ENCODE measurements around the gene ASCL2.
"Not testable (repeated sequence)": the region's sequence is repeated elsewhere in the genome, so short reads cannot be mapped to it uniquely, and the experiment has no call there.

ASCL2 gene

DNA sequence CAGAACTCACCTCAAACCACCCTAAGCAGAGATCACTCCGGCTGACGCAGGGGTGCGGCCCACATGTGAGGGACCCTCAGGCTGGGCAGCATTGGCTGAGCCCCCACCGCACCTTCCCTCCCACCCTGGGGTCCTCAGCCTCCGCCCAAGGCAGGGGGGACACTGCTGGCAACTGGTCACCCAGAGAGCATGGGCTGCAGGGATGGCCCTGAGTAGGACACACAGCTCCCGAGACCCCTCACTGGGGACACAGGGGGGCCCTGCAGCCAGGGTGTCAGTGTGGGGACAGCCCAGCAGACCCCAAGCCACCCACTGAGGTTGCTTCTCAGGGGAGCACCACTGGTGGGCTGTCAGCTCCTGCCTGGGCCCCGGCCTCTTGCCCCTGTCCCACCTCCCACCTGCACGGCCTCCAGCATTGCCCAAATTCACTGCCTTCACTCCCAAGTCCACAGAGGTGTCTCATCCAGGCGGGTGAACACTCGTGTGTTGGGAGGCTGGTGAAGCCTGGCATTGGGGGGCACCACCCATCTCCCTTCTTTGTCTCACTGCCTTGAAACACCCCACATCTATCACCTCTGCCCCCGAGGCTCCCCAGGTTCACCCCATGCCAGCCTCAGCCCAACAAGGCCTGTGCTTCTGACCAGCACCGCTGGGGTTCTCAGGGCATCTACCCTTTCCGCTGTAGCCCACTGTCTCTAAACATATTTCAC, 26.7 kb upstream of the ASCL2 start:
- no peak for DNase-seq

GRCh38 chr11:2295971-2296912, 25.9 kb upstream of the ASCL2 start:
- DNase-seq, result no peak

DNA sequence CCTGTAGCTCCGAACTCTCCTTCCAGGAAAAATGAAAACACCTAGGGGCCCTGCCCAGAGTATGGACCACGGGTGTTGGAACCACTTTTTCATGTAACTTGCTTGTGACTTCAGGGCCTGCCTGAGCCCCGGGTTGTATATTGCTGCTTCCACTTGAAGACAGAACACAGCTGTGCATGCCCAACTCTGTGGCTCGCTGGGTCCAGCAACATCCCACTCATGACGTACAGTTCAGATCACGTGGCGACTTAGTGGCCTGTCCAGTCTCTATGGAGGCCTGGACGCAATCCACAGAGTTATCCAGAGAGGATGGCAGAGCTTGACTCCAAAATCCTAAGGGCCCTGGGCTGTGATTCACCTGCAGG, 24.5 kb upstream of the ASCL2 start:
- DNase-seq, result no peak

DNA sequence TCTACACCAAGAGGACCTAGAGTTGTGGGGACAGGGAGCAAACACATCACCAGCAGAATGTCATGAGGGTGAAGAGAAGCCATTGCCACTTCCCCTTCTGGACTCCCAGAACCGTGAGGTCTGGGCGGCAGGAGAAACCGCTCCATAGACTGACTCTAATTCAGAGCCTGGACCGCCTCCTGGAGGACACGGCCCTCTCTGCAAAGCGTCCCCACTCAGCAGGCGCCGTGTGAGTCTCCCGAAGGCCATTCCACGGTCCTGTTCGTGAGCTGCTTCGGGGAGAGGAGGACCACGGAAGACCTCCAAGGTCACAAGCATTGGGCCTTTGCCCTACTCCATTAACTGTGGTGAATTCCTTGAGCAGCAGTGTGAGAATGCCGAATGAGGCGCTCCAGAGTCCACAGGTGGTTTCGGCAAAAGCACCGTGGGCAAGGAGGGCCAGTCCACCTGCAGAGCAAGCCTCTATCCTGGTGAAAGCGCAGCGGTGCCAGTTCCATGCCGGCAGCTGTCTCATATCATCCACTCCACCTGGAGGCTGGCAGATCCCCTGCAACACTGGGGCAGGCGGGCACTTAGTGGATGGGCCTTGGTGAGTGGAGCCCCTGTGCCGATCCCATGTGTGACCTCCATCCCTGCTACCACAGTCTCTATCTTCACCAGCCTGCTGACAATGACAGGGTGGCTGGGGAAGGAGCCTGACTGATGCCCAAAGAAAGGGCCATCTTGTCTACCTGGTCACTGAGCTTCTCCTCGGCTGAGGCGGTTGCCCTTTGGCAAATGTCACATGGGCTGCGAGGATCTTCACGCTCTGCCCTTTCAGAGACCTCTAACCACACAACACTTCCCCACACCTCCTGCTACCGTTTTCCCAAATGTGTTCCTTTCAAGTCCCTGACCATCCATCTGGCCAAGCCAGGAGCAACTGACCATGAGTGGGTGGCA, 23.9 kb upstream of the ASCL2 start:
- DNase-seq, result no peak

DNA sequence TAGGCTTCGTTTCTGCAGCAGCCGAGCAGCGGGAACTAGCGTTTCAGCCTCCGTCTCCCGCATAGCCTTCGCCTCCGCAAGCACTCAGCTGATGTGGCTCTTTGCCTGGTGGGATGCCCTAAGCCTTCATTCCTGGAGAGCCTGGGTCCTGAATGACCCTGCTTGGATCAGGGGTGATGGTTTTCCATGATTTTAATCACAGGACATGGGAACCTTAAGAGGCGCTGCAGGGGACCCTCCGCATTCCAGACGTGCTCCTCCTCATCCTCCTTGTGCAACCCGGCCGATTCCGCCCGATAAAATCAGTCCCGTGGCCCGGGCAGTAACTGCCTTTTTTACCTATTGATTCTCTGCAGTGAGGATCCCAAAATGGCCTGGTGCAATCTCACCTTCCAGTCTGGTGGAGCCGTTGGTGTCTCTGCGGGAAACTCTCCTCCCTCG, 23.2 kb upstream of the ASCL2 start:
- DNase-seq, result no peak

DNA sequence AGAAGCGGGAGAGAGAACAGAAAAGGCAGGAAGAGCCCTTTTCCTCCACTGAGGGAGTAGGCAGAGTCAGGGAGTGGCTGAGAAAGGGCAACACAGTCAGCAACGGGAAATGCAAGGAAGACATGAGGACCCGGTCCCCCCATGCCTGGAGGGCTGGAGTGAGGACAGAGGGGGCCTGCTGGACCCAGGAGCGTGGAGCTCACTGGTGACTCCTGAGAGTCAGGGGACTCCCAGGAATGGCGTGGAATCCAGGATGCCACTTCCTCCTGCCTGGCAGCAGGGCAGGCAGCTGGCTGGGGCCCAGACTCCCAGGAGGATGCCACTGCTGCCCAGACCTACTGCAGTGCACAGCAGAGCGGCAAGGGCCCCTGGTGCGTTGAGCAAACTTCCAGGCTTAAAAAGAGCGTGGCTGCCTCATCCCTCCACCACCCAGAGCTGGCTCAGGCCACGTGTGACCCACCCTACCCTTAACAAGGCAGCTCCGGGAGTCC, 20.0 kb upstream of the ASCL2 start:
- no peak for DNase-seq

DNA sequence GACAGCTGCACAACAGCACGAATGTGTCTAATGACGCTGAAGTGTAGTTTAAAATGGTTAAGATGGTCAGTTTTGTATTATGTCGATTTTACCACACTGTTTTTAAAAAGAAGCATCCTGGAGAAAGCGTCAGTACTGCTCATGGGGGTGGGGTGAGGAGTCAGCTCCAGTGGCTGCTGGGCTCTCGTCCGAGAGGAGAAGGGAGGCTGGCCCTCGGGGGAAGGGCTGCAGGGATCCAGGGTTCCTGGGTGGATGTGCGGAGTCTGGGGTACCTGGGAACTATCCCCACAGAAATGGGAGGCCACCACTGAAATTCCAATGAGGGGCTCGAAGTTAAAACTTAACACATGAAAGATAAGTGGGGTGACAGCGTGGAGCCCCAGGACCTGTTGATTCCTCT, 19.5 kb upstream of the ASCL2 start:
- DNase-seq, result no peak

- no peak for DNase-seq
Measured at GRCh38 chr11:2289350-2289749, 19.0 kb upstream of the ASCL2 start.

DNA sequence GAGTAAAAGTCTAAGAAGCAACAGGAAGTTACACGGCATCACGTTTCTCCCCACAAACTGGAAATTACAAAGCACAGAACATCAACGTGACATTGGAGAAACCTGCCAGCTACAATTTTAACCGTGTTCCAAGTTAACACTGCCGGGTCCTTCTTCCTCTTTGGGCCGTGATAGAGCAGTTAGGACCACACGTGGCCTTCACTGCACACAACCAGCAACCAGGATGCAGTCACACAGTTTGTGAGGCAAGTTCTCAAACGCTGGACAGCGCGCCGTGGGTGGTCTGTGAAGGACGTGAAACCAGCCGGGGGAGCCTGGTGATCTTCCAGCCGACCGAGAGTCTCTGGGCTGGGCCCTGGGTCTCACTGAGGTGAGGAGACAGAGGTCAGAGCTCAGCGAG, 16.7 kb upstream of the ASCL2 start:
- no peak for DNase-seq

GRCh38 chr11:2286350-2286749, 16.0 kb upstream of the ASCL2 start:
- not testable (repeated sequence) for DNase-seq

- no peak for DNase-seq
Measured at GRCh38 chr11:2280208-2280607, 9.8 kb upstream of the ASCL2 start.

- no peak for DNase-seq
Measured at GRCh38 chr11:2277933-2278523, 7.6 kb upstream of the ASCL2 start.

DNA sequence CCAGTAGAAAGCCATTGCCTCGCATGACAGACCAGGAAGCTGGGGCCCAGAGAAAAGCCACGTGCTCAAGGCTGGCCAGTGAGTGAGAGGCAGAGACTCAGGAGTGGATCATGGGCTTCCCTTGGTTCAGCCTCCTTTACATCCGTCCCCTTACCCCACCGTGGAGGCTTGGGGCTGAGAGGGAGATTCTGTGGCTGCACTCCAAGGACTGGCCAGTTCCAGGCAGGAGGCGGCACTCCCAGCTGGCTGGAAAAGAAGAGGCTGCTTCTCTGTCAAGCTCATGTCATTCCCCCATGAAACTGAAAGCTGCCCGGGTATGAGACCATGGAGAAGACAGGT, 6.6 kb upstream of the ASCL2 start:
- DNase-seq, result no peak

DNA sequence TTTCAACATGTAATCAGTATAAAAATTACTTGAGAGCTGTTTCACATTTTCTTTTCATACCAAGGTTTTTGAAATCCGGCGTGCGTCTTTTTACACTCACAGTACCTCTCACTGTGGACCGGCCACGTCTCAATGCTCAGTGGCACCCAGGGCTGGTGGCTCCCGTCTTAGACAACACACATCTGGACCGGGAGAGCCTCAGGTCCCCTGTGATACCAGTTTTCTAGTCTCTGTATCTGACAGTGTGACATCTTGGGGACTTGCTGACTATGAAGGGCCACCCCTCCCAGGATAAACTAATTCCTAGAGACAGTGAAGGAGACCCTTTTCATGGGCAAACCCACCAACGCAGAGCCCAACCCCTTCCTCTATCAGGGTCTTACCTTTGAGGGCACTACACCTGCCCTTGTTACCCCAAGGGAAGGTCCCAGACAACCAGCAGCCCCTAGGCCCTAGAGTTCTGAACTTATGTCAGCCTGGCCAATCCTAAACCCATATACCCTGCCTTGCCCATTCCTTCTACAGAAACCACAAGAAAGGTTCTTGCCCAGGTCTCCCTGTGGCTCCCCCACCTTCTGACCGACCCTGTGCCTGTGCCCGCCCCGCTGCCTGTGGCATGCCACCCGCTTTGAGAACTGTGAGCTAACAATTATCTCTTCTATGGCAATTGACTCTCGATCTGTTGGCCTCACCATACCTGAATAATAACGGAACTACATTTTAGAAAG, 6.1 kb upstream of the ASCL2 start:
- no peak for DNase-seq

DNA sequence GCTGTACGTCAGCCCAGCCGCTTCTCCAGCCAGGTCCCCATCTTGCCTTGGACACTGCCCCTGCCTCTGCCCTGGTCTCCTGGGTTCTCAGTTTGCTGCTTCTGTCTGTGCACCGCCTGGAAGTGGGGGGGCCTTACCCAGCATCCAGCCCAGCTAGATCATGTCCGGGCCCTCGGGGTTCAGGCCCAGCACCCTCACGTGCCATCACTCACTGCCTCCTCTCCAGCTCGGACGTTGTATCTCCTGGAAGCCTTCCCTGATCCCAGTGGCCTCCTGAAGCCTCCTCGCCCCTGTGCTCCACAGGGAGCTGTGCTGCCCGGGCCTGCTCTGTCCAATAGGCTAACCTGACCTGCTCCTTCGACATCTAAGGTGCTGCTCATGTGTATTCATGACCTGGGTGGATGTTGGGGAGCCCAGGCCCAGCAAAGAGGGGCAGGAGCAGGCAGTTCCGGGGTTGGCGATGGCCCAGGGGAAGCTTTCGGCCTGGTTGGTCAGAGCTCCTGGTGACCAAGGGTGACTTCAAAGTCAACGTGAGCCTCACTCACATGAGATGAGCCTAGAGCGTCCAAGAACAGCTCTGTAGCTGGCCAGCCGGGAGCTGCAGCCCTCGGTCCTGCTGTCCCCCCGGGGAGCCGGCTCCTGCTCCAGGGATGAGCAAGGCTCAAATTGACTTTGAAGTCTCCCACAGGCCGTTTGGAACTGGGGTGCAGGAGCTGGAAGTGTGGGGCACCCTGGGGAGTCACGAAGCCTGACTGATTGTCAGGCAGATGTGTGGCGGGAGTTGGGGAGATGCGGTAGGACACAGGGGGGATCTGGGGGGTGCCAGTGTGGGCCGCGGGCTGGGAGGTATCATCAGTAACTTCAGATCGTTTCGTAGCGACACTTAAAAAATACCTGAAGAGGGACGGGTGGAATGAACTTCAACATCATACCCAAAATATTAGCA, 5.2 kb upstream of the ASCL2 start:
- no peak for DNase-seq

- no peak for DNase-seq
Measured at GRCh38 chr11:2273771-2274170, 3.4 kb upstream of the ASCL2 start.

GRCh38 chr11:2273311-2273710, 2.9 kb upstream of the ASCL2 start:
- DNase-seq, result no peak

DNA sequence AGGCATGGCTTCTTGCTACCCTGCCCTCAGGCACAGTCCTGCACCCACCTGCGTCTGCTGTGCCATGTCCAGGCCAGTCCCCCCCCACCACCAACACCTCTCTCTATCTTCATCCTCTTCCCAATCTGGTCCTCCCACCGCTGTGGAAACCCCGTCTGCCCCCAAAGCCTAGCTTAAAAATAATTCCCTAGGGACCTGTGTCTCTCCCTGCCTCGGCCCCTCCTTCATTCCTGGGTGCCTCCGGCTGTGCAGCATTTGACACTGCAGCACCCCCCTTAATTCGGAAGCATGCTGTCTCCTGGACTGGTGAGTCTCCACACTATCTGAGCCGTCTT, 2.5 kb upstream of the ASCL2 start:
- DNase-seq, result no peak

DNA sequence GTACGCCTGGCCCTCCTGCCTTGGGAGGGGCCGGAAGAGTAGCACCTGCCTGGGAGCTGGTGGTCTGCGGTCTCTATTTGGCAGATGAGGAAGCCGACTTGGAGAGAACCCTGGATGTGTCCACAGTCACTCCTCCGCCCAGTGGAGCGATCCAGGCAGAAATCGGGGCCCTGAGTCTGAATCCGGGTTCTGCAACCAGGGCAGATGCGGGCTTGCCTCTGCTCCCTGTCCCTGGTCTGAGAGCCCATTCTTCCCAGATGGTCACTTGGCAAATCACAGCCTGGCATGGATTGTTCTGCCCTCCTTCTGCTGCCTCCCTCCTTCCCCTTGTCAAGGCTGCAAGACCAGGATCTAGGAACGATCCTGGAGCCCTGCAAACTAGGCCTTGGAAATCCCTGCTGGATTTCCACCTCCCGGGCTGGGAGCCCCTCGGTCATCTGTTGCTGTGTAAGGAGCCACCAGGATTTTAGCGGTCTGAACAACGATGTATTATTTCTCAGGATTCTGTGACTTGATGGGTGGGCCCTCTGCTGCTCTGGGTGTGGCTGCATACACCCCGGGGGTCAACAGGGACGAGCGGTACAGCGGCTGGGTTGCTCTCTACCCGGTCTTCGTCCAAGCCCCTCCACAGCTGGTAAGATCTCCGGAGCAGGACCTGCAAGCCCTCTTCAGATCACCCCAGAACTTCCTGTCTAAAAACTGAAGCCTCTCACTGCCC, 2.0 kb upstream of the ASCL2 start:
- DNase-seq, result no peak

All from NCI-H1436 treated with DMSO at 0.1 percent for 48 hours (cell line).